Stimulated activated CD8-positive, alpha-beta memory T cell treated with anti-CD3 and anti-CD28 coated beads, Interleukin-4, amount 100 ng/mL, for 48 hours (primary cell): ENCODE measurements around the gene WDR26.
"Not testable (repeated sequence)": the region's sequence is repeated elsewhere in the genome, so short reads cannot be mapped to it uniquely, and the experiment has no call there.

Source experiments
- DNase-seq: peaks from one replicate; pipeline ENCODE4 v3.0.0-alpha.2; 2020

The WDR26 gene

DNA sequence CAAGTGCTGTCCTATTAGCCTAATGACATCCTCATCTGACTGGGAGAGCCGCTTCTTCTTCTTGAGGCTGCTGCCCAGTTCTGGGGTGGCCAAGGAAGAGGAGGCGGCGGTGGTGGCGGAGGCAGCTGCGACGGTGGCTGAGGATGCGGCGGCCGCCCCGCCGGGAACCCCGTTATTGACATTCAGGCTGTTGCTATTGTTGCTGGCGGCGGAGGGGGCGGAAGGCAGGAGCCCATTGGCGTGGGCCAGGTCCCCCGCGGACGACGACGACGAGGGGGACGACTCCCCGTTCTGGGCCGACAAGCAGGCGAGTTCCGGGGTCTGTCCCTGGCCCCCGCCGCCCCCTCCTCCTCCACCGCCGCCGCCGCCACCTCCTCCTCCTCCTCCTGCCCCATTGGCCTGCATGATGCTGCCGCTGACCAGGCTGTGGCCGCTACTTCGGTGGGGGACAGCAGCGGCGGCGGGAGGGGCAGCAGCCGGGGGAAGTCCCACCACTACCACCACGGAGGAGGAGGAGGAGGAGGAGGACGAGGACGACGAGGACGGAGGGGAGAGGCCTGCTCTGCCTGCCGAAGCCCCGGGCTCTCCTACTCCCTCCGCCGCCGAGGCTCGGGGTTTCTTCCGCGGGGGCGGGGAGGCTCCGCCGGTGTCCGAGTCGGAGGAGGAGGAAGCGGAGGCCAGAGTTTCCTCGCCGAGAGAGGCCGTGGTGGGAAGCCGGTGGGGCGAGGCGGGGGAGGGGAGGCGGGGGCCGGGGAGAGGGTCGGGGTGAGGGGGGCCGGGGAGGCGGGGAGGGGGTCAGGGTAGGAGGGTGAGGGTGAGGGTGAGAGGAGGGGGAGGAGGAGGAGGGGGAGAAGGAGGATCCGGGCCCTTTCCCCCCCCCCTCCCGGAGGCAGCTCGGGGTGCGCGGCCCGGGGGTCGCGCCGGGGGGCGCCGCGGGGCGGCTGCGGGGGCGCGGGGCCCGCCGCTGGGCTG is 610 bp downstream of the WDR26 start:
- peak; percentile 52 for DNase-seq

DNA sequence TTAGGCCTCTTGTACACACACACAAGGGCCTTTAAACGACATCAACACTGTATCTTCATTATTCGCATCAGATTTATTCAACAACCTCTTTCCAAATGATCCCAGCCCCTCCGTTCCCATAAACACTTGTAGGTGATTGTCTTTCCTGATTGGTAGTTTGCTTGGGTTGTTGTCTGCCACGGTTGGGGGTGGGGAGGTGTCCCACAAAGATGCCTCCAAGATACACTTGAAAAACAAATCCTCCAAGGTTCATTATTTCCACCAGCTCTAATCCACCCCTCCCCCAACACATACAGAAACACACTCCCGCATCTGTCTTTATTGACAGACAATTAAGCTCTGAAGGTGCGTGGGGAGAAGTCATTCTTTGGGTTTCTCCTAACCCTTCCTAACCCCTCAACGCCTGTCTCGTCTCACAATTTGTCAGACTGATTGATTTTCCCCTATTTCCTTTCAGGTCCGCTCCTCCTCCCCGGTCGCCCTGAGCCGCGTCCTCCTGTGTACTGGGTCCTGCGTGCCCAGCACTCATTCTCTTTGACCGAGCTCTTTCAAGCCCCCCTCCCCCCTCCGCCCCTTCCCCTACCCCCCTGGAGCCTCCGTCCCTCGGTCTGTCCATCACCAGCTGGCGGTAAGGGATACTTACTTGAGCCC is 1.4 kb downstream of the WDR26 start:
- peak; percentile 39 for DNase-seq

DNA sequence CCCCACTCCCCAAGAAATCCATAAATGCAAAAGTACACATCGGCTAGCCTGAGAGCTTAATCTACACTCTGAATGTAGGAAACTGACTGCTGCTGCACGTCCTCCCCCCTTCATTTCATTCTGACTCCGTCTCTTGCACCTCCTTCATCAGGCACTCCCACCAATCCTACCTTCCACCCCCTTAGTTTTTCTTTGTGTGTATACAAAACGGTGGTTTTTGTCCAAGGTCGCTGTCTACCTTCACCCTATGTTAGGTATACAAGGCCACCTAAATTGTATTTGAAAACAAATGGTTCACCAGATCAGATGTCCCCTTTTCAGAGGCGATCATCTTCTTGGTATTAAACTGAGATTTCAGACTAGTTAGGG is 1.9 kb downstream of the WDR26 start:
- no peak for DNase-seq

DNA sequence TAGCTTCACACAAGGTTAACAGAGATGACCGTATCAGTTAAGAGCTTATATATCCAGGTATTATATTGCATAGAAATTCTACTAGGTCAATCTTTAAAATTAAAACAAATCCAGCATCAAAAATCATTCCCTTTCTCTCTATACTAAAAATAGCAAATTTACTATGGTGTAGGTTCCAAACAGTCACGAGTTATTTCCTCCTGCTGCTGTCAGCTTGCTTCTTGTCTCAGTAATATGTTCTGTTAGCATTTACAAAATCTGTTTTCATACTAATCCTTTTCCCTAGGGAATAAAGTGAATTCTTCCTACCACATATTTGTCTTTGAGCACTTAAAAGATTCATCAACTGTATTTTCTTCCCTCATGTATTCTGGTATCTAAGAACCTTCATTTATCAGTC is 2.5 kb downstream of the WDR26 start:
- DNase-seq, result no peak

DNA sequence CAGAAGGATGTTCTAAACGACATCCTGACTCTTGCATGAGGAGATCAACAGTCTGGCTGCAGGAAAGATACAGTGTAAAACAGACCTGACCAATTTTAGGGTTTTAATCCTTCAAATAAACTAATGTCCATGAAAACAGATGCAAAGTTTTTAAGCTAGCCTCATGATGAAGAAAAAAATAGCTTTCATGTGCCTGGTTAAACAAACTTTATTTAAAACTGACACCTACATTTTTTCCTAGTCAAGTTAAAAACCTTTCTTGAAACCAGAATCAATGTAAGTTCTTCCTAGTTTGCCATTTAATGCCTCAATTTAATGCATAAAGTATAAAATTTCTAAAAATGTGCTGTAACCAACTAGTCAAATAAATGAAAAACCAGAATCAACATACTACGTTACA is 2.9 kb downstream of the WDR26 start:
- DNase-seq, result no peak

DNA sequence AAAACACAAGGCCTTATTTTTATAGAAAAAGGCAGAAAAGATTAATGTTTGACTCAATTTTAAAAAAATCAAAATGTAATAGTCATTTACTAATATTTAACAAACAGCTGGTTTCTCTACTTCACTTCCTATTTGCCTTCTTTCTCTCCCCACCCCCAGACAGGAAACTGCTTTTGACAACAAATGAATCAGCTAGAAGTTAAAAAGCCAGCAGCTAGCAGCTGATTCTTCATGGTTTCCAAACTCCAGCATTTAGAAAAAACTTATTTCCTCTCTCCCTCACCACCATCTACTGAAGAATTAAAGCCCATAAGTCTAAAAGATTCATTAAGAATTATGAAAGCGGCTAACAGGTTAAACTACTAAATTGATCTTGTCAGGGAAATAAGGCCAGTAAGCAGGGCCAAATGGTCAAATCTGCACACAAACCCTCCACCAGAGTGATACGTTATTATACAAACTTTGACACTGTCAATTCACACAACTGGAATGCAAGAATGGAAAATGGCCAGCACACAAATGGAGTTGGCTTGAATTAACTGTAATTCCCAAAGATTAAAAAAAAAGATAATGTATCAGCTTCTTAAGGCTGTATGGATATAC is 4.0 kb downstream of the WDR26 start:
- DNase-seq, result no peak

DNA sequence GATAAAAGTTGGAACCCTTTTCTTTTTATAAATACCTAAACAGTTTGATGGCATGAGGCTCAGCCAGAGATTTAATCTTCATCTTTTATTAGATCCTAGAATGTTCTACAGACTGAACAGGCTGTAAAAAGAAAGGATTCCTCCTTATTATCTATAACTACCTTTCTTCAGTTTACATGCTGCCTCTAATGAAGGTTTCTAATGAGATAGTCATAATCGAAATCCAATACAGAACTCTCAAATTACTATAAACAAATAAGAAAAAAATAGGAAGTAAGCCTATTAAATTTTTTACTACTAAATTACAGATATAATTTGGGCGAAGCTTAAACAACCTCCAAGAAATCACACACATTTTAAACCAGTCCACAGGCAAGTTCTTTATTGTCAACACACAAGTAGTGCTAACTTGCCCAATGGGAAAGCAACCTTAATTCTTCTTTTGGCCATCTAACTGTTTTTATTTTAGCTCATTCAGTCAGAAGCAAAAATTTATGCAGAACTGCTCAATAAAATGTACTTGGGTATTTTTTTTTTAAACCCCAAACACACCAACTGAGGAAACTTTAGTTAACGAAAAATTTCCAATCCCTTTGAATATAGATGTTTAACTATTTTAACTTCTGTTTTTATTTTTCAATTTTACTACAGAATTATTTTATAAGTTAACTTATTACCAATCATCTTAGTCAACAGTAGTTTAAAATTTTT is 4.8 kb downstream of the WDR26 start:
- no peak for DNase-seq

DNA sequence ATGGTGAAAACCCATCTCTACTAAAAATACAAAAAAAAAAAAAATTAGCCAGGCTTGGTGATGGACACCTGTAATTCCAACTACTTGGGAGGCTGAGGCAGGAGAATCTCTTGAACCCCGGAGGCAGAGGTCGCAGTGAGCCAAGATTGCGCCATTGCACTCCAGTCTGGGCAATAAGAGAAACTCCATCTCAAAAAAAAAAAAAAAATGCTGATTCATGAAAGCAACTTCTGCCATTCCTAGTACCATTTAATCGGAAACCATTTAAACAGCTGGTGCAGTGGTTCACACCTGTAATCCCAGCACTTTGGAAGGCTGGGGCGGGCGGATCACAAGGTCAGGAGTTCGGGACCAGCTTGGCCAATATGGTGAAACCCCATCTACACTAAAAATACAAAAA is 5.9 kb downstream of the WDR26 start:
- not testable (repeated sequence) for DNase-seq

DNA sequence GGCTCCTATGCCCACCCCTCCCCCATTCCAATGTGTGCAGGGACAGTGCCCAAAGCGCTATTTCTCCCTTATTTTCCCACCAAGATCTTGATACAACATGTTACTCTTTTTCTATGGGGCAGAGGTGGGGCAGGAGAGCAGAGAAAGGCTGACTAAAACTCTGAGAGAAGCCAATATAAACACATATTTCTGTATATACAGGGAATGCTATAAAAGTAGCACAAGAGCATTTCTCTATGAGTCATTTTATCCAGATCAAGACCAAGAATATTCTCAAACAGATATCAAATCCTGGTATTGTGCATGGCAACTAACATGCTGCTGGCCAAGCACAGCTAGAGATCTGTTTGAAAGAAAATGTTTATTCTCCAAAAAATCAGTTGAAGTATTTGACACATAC is 7.3 kb downstream of the WDR26 start:
- DNase-seq, result no peak

DNA sequence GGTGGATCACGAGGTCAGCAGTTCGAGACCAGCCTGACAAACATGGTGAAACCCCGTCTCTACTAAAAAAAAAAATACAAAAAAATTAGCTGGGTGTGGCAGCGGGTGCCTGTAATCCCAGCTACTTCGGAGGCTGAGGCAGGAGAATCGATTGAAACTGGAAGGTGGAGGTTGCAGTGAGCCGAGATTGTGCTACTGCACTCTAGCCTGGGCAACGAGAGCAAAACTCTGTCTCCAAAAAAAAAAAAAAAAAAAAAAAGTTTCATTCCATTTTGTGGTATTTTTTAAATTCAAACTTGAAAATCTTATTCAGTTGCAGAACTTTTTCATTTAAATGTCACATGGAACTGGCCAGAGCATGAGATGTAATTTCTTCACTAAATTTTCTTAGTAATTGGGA is 7.7 kb downstream of the WDR26 start:
- DNase-seq, result not testable (repeated sequence)

DNA sequence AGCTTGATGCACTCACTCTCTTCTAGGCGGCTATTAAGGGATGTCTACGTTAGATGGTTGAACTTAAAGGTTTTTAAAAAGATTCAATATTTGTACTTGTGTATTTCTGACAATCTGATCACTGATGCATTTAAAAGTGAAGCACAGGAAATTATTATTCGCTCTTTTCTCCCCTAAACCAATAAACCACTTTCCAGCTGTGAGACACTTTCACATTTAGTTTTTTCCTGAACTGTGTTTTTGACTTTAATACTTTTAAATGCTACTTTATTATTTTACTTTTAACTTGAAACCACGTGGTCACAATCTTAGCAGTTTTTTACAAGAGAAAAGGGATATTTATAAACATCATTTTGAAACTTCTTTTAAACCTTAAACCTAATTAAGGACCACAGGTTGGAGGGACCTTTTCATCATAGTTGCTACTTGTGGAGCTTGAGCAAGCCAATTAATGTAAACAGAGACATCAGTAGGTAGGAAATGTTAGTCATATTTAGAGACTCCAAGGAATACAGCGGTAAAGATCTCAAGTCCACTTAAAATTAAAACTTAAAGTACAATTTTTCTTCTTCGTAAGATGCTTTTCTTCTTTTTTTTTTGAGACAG is 9.2 kb downstream of the WDR26 start:
- DNase-seq, result no peak

DNA sequence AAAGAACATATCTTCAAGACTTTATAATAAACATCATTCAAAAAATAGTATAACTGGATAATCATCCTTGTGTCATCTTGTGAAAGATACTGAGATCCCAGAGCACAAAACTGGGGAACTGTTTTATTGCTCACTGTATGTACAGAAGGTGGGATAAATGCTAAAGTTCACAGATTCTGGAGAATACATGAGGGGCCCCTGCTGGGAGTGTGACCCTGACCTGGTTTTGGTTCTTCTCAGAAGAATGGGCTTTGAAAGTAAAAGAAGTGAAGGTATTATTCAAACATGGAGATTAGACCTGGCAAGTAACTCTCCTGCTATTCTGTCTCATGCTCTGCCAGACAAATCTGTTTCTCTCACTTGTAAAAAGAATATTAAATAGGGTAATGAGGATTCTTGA is 14.5 kb downstream of the WDR26 start:
- DNase-seq, result no peak

DNA sequence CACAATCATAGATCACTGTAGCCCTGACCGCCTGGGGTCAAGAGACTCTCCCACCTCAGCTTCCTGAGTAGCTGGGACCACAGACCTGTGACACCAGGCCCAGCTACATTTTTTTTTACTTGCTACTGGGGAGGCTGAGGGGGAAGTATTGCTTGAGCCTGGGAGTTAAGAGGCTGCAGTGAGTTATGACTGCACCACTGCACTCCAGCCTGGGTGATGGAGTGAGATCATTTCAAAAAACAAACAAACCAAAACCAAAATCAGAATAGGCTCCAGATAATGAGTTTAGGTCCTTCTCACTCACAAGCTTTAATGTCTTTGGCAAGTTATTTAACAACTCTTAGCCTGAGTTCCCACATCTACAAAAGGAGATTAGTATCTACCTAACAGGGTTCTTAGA is 22.8 kb downstream of the WDR26 start:
- no peak for DNase-seq

DNA sequence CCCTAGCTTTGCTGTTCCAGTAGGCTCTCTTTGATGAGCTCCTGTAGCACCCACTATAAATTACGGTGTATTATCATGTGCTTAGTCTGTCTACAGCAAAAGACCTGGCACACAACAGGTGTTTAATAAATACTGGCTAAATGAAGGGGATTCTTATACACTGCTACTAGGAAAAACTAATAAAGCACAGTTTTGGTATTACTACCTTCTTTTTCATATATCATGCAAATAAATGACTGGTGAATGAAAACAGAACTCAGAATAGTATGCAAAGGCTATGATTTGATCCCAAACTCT is 26.4 kb downstream of the WDR26 start:
- no peak for DNase-seq

DNA sequence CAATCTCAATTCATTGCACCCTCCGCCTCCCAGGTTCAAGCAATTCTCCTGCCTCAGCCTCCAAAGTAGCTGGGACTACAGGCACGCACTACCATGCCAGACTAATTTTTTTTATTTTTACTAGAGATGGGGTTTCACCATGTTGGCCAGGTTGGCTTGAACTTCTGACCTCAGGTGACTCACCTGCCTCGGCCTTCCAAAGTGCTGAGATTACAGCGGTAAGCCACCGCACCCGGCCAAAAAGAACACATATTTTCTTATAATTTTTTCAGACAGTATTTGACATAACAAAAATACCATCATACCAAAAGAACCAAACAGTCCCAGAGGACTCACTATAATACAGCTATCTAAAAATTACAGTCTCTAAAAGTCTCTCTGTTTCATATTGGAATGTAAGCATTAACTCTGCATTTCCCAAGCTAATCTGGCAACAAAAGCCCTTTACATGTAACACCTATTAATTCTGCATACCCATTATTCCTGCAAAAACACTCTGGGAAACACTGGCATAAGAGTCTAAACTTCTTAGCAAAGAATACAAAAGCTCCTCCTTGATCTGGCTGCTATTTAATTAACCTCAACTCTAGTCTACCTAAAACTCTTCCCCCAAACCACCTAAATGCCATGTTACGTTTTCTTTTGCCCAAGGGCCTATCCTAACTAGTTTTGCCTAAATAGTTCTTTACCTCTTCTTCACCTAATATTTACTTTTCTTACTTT is 26.9 kb downstream of the WDR26 start:
- DNase-seq, result no peak

DNA sequence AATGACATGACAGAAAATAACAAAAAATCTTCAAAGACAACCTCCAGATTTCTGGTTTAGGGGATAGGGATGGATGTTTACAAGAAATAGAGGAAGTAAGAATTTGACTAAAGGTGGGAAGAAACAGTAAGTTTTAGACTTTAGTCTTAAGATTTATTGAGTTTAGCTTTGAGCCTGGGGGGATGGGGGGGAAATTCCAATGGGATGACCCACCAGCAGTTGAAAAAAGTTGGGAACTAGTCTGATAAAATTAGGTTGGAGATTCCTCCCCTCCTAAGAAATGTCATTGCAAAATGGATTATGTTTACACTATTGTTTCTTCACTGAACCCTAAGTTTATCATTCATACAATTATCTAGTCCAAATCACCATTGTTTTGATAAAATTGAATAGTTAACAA is 28.4 kb downstream of the WDR26 start:
- no peak for DNase-seq

DNA sequence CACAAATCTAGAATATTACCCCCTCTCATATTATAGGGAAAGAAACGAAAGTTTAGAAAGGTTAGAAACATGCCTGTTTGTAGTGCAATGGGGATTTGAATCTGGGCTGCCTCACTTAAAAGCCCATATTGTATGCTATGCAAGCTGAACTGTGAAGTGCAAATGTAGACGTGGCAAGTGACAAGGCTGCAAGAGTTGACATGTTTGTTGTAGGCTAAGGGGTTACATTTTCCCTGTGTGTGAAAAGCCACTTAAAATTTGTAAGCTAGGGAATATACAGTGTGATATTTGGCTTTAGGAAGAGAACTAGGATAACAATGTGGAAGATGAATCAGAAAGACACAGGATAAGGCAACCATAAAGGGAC is 29.0 kb downstream of the WDR26 start:
- no peak for DNase-seq

DNA sequence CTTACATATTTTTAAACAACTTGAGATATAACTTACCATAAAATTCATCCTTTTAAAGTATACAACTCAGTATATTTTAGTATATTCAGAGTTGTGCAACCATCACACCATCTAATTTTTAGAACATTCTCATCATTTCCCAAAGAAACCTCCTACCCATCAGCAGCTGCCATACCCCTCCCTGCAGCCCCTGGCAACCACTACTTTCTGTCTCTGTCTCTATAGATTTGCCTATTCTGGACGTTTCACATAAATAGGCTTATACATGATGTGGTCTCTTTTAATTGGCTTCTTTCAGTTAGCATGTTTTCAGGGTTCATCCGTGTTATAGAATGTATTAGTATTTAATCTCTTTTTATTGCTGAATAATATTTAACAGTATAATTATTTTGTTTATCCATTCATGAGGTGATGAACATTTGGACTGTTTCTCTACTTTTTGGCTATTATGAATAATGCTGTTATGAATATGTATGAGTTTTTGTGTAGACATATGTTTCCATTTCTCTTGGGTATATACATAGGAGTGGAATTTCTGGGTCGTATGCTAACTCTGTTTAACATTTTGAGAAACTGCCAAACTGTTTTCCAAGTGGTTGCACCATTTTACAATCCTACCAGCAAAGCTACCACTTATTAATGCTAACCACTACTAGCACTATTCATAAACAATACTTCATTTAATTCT is 29.5 kb downstream of the WDR26 start:
- DNase-seq, result no peak

DNA sequence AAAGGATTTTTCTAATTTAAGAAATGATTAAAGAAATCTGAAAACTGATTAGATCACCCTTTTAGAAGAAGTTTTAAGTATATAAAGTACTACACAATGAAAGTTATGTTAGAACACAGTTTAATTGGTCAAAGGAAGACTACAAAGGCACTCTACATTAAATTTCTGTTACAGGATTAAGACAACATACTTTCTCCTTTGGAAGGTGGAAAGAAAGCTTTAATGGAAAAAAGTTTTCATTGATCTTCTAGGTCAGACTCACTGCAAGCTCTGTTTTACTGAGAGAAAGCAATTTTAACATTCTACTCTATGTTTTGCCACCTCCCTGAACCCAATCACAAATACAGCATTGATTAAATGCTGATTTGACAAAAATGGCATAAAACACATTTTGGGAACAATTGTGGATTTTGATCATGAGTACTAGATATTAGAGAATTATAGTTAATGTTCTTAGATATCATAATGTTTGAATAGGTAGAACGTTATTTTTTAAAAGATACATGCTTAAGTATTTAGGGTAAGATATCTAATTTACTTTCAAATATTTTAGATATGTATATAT is 32.0 kb downstream of the WDR26 start:
- no peak for DNase-seq

DNA sequence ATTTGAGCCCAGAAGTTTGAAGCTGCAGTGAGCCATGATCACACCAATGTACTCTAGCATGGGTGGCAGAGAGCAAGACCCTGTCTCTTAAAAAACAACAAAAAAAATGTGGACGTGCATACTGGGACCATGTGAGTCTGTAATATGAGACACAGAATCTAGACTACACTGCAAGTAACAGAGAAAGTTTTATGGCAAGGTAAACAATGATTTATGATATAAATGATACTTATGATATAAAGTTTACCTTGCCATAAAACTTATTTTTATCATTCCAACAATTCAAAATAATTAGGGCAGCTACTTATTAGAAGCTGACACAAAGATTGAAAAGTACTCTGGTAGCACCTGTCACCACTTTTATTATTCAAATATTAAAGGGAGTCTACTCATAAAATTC is 34.7 kb downstream of the WDR26 start:
- DNase-seq, result no peak

DNA sequence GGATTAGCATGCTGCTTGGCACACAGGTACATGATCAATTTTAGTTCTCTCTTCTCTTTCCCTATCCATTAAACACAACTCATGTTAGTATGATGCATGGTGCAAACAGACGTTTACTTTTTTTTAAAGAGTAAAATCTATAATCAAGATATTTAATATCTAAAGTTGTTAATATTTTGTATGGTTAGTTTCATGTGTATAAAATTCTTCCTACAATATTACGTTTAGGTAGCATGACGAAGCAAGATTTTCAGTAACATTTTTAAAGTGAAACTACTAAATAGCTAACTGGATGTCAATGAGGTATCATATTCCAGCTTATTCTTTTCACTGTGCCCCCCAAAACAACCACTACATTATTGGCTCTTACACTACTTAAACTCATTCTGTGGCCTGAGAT is 41.3 kb downstream of the WDR26 start:
- DNase-seq, result no peak
